Measurements from ENCODE around the gene IZUMO4.
A peak's percentile ranks its signal among the peaks of the same experiment; 100 is the strongest.

IZUMO4 gene

GRCh38 chr19:2097203-2097885 lies 629 bp downstream of the IZUMO4 start:
- TF ChIP-seq POLR2AphosphoS5 (IDR thresholded peaks at IDR 0.05; ENCODE audit: low read depth, low read length) = 0 out of 2 replicates have a peak, but pooled peaks have one; percentile 14
- TF ChIP-seq, protein P1, sequence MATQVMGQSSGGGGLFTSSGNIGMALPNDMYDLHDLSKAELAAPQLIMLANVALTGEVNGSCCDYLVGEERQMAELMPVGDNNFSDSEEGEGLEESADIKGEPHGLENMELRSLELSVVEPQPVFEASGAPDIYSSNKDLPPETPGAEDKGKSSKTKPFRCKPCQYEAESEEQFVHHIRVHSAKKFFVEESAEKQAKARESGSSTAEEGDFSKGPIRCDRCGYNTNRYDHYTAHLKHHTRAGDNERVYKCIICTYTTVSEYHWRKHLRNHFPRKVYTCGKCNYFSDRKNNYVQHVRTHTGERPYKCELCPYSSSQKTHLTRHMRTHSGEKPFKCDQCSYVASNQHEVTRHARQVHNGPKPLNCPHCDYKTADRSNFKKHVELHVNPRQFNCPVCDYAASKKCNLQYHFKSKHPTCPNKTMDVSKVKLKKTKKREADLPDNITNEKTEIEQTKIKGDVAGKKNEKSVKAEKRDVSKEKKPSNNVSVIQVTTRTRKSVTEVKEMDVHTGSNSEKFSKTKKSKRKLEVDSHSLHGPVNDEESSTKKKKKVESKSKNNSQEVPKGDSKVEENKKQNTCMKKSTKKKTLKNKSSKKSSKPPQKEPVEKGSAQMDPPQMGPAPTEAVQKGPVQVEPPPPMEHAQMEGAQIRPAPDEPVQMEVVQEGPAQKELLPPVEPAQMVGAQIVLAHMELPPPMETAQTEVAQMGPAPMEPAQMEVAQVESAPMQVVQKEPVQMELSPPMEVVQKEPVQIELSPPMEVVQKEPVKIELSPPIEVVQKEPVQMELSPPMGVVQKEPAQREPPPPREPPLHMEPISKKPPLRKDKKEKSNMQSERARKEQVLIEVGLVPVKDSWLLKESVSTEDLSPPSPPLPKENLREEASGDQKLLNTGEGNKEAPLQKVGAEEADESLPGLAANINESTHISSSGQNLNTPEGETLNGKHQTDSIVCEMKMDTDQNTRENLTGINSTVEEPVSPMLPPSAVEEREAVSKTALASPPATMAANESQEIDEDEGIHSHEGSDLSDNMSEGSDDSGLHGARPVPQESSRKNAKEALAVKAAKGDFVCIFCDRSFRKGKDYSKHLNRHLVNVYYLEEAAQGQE (IDR thresholded peaks at IDR 0.05; ENCODE audit: insufficient read depth in 1 of 2, low read depth in 2 of 2, low read length in 2 of 2) = no peak

DNA sequence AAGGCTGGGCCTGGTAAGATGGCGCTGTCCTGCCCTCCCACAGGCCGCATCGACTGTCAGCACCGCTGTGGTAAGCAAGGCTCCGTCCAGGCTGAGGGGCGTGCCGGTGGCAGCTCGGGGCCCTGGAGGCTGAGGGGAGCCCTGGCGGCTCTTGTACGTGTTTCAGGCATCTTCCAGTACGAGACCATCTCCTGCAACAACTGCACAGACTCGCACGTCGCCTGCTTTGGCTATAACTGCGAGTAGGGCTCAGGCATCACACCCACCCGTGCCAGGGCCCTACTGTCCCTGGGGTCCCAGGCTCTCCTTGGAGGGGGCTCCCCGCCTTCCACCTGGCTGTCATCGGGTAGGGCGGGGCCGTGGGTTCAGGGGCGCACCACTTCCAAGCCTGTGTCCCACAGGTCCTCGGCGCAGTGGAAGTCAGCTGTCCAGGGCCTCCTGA lies 1.2 kb downstream of the IZUMO4 start:
- TF ChIP-seq, protein P1 (IDR thresholded peaks at IDR 0.05; ENCODE audit: insufficient read depth in 1 of 2, low read depth in 2 of 2, low read length in 2 of 2) = no peak
- TF ChIP-seq POLR2AphosphoS5 (IDR thresholded peaks at IDR 0.05; ENCODE audit: low read depth, low read length) (peak; percentile 20; the same call in 1 of the 2 replicates), SIN3A (IDR thresholded peaks at IDR 0.05; ENCODE audit: borderline replicate concordance, insufficient read depth, low read length) (no peak), FOXP2 (optimal IDR thresholded peaks at IDR 0.05; ENCODE audit: borderline replicate concordance, extremely low read depth, extremely low read length, insufficient read depth) (no peak), TAF1 (IDR thresholded peaks at IDR 0.05; ENCODE audit: borderline replicate concordance, insufficient read depth, low read length) (no peak)

DNA sequence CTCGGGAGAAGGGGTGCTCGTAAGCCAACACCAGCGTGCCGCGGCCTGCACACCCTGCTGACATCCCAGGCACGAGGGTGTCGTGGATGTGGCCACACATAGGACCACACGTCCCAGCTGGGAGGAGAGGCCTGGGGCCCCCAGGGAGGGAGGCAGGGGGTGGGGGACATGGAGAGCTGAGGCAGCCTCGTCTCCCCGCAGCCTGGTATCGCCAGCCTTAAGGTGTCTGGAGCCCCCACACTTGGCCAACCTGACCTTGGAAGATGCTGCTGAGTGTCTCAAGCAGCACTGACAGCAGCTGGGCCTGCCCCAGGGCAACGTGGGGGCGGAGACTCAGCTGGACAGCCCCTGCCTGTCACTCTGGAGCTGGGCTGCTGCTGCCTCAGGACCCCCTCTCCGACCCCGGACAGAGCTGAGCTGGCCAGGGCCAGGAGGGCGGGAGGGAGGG lies 2.4 kb downstream of the IZUMO4 start:
- TF ChIP-seq SIN3A (IDR thresholded peaks at IDR 0.05; ENCODE audit: borderline replicate concordance, insufficient read depth, low read length) = no peak
- TF ChIP-seq, protein P1 (IDR thresholded peaks at IDR 0.05; ENCODE audit: insufficient read depth in 1 of 2, low read depth in 2 of 2, low read length in 2 of 2) = no peak
- TF ChIP-seq POLR2AphosphoS5 (IDR thresholded peaks at IDR 0.05; ENCODE audit: low read depth, low read length) = no peak
- TF ChIP-seq TAF1 (IDR thresholded peaks at IDR 0.05; ENCODE audit: borderline replicate concordance, insufficient read depth, low read length) = no peak
- TF ChIP-seq FOXP2 (optimal IDR thresholded peaks at IDR 0.05; ENCODE audit: borderline replicate concordance, extremely low read depth, extremely low read length, insufficient read depth) = no peak

DNA sequence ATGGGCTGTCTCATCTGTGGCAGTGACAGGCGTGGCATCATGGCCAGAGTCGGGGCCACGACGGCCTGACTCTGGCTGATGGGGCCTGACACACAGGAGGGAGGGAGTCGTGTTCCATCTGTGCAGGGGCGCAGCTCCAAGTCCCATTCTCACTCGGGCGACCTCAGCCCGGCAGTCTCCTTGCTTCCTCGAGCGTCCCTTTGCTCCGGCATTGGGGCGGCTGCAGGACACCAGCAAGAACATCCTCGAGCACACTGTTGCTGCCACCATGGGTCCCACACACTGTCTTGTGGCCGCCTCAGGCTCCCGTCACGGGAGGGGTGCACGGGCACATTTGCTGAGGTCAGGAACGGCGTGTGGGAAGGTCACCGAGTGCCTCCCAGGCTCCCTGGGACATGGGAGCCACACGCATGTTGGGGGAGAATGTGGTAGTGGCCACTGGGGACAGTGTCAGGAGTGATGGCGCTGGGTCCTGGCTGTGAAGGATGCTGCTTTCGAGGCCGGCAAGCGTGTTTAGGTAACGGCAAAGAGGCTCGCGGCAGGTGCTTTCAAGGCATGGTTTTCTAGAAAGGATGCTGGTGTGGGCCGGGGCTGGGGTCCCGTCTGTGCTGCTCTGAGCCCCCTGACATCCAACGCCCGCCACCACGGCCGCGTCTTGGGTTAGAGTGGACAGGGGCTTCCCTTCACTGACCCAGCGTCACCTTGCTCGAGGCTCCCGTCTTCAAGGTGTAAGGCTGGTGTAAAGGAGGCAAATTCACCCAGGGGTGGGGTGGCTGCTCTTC lies 3.4 kb downstream of the IZUMO4 start:
- TF ChIP-seq SIN3A (IDR thresholded peaks at IDR 0.05; ENCODE audit: borderline replicate concordance, insufficient read depth, low read length) (no peak), POLR2AphosphoS5 (IDR thresholded peaks at IDR 0.05; ENCODE audit: low read depth, low read length) (no peak), TAF1 (IDR thresholded peaks at IDR 0.05; ENCODE audit: borderline replicate concordance, insufficient read depth, low read length) (no peak)

GRCh38 chr19:2100719-2101061 lies 4.0 kb downstream of the IZUMO4 start:
- TF ChIP-seq TAF1 (IDR thresholded peaks at IDR 0.05; ENCODE audit: borderline replicate concordance, insufficient read depth, low read length) = no peak
- TF ChIP-seq FOXP2 (optimal IDR thresholded peaks at IDR 0.05; ENCODE audit: borderline replicate concordance, extremely low read depth, extremely low read length, insufficient read depth) = no peak
